Measurements from ENCODE around the gene TSPY1. TPM values are rescaled to one million over a fixed set of nuclear protein-coding genes. Genes with fewer than 3 reads are reported as not detected.

Gene TSPY1, protein sequence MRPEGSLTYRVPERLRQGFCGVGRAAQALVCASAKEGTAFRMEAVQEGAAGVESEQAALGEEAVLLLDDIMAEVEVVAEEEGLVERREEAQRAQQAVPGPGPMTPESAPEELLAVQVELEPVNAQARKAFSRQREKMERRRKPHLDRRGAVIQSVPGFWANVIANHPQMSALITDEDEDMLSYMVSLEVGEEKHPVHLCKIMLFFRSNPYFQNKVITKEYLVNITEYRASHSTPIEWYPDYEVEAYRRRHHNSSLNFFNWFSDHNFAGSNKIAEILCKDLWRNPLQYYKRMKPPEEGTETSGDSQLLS
- total RNA-seq: not detected

DNA sequence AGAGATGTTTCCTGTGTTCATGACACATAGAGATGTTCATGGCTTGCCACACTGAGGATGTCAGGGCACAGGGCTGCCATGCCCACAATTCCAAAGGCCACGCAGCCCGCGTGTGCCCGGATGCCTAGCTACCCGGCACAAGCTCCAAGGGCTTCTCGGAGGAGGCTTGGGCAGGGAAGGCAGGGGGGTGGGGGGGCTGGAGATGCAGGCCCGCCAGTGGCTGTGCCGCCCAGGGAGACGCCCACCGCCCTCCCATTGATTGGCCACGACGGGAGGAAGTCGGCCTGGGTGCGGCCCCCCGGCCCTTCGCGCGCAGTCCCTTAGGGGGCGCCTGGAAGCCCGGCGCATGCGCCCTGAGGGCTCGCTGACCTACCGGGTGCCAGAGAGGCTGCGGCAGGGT, at the start of gene TSPY1:
Gene TSPY1 (plus strand): TSS at position 301 of the 400 bp plus-strand sequence. CDS start 46 bp downstream, at position 347.

DNA sequence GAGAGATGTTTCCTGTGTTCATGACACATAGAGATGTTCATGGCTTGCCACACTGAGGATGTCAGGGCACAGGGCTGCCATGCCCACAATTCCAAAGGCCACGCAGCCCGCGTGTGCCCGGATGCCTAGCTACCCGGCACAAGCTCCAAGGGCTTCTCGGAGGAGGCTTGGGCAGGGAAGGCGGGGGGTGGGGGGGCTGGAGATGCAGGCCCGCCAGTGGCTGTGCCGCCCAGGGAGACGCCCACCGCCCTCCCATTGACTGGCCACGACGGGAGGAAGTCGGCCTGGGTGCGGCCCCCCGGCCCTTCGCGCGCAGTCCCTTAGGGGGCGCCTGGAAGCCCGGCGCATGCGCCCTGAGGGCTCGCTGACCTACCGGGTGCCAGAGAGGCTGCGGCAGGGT, 20.2 kb downstream of the TSPY1 start, which contains the start of gene TSPY9:
Gene TSPY9 (plus strand): TSS at position 301 of the 400 bp plus-strand sequence. CDS start 46 bp downstream, at position 347.

Other genes with a start within 250 kb of the TSPY1 start
- not detected for gene TSPY4, start 129.5 kb upstream of the TSPY1 start, total RNA-seq
- not detected for gene TSPY8, start 109.2 kb upstream of the TSPY1 start, total RNA-seq
- gene TSPY3, start 68.5 kb upstream of the TSPY1 start, total RNA-seq: not detected
- gene TSPY9, start 20.3 kb downstream of the TSPY1 start, total RNA-seq: not detected
- not detected for gene TSPY10, start 60.9 kb downstream of the TSPY1 start, total RNA-seq